Transverse colon (tissue), 4 donors: ENCODE results near the gene LYRM9. TPM values are rescaled to one million over a fixed set of nuclear protein-coding genes. Genes with fewer than 3 reads are reported as not detected.
"Not testable (repeated sequence)": the region's sequence is repeated elsewhere in the genome, so short reads cannot be mapped to it uniquely, and the experiment has no call there.

ENCODE experiments used
- DNase-seq: peaks from one replicate; pipeline ENCODE4 v3.0.0-alpha.2; 2019
- H3K27ac ChIP-seq, 4 donors: fragments of 200-600 bp; sonication (generic); 2 replicates each; pipeline ENCODE4 v1.5.1; 2016 to 2018; ENCODE audit warnings: inconsistent platforms in 4 of 4
- H3K27me3 ChIP-seq: fragments of 200-600 bp; sonication (generic); 2 replicates; pipeline ENCODE4 v1.5.1; 2017; ENCODE audit warnings: inconsistent platforms
- H3K36me3 ChIP-seq, 4 donors: fragments of 200-600 bp; sonication (generic); 2 replicates each; pipeline ENCODE4 v1.5.1; 2017 to 2019; ENCODE audit warnings: inconsistent platforms in 4 of 4
- H3K4me1 ChIP-seq, 4 donors: fragments of 200-600 bp; sonication (generic); 2 replicates each; pipeline ENCODE4 v1.5.1; 2017 to 2020; ENCODE audit warnings: inconsistent platforms in 4 of 4
- H3K4me3 ChIP-seq, 4 donors: fragments of 200-600 bp; sonication (generic); 1 replicate in 1 of 4; 2 replicates in 3 of 4; pipeline versions ENCODE4 v1.5.1 to v1.6.1; 2017 to 2019; ENCODE audit warnings: inconsistent platforms in 4 of 4
- H3K9me3 ChIP-seq, 2 donors: fragments of 200-600 bp; sonication (generic); 2 replicates each; pipeline ENCODE4 v1.5.1; 2017 to 2019; ENCODE audit warnings: inconsistent platforms in 2 of 2
- CTCF ChIP-seq, 5 experiments: fragments of 200-600 bp in 3 of 5; fragments of 450-650 bp in 2 of 5; sonication (generic) in 3 of 5; IDR thresholded peaks; 1 replicate in 2 of 5; 2 replicates in 3 of 5; pipeline ENCODE4 v1.5.1; 2016 to 2017; ENCODE audit warnings: antibody characterized with exemption in 5 of 5, inconsistent platforms in 3 of 5, mild to moderate bottlenecking in 2 of 5, moderate library complexity in 1 of 5
- EP300 ChIP-seq: sonication (generic); formaldehyde crosslinking; IDR thresholded peaks from one replicate; pipeline ENCODE4 v1.6.1; 2017; ENCODE audit warnings: antibody characterized with exemption, low read depth
- POLR2A ChIP-seq: fragments of 450-650 bp; IDR thresholded peaks from one replicate; pipeline ENCODE4 v1.6.1; 2016; ENCODE audit warnings: antibody characterized with exemption, mild to moderate bottlenecking, moderate library complexity
- POLR2AphosphoS5 ChIP-seq, 3 donors: sonication (generic); formaldehyde crosslinking; IDR thresholded peaks; one replicate each; pipeline ENCODE4 v1.6.1; 2016; ENCODE audit warnings: antibody characterized with exemption in 3 of 3
- WGBS, 2 donors: methylation state at CpG; one replicate each; pipeline ENCODE4 v1.1.5; 2018; ENCODE audit warnings: low coverage in 1 of 2; 5-methylcytosine and 5-hydroxymethylcytosine counted together
- in situ Hi-C, 4 donors: fragments of 200-750 bp; cut with MboI; loops; one replicate each; pipeline versions ENCODE4 v1.15.0 to v1.15.1; 2017; ENCODE audit warnings: low sequenced_read_pairs in 3 of 4, low pct_ligation_motif_present in 1 of 4, low pct_unique_long_range_greater_than_20kb in 1 of 4
- intact Hi-C: fragments of 100-400 bp; cut with DNase I; formaldehyde crosslinking; loops from one replicate; pipeline ENCODE4 v1.15.1; 2023; ENCODE audit warnings: low total_unique reads
- total RNA-seq, 4 donors: library from RNA; depleted of rRNA; stranded (reverse); fragments of >200 nt; gene quantifications; one replicate each; pipeline ENCODE4 v1.1.0, GENCODE V29; 2016

LYRM9 gene
- total RNA-seq, 4 donors from 2014 or later, result 2.6 to 33.0 (median 12.1) TPM

GRCh38 chr17:27853091-27853490 lies 40.1 kb downstream of the LYRM9 start:
- Histone ChIP-seq H3K36me3 (no peaks in the 10 kb centered on the region), H3K4me1 (peaks cover 0 to 8% (median 6%) of the 10 kb centered on the region in 4 donors), H3K9me3 (no peaks in the 10 kb centered on the region), H3K4me3 (no peak overlapping the region), H3K27ac (no peak overlapping the region), H3K27me3 (no peaks in the 10 kb centered on the region)
- intact Hi-C loops (no loop called here), in situ Hi-C loops (no loop called here)
- no peak for TF ChIP-seq POLR2AphosphoS5 (IDR thresholded peaks at IDR 0.05)
- peak in 1 of 5 experiments; percentile 16 for TF ChIP-seq CTCF (IDR thresholded peaks at IDR 0.05)
- WGBS, 2 donors, result 48 to 57% methylated on average over 3 of the region's 3 CpGs
- DNase-seq, result no peak

GRCh38 chr17:27849474-27850185 lies 43.5 kb downstream of the LYRM9 start:
- no peaks in the 10 kb centered on the region for H3K9me3 ChIP-seq
- DNase-seq, result no peak
- TF ChIP-seq CTCF (IDR thresholded peaks at IDR 0.05) (no peak), POLR2AphosphoS5 (IDR thresholded peaks at IDR 0.05) (no peak), POLR2A (no peak), EP300 (no peak)
- intact Hi-C loops (no loop called here), in situ Hi-C loops (no loop called here)
- no peak overlapping the region for H3K4me3 ChIP-seq
- 78 to 81% methylated on average over 3 to 9 of the region's 9 CpGs for WGBS, 2 donors
- H3K36me3 ChIP-seq, result no peaks in the 10 kb centered on the region
- no peaks in the 10 kb centered on the region for H3K27me3 ChIP-seq
- no peak overlapping the region for H3K27ac ChIP-seq
- H3K4me1 ChIP-seq, result peaks cover 0 to 20% (median 9%) of the 10 kb centered on the region in 4 donors

- WGBS, 2 donors, result 80% methylated on average over 3 of the region's 3 CpGs
- no peak for DNase-seq
- Histone ChIP-seq H3K4me3 (no peak overlapping the region), H3K27ac (no peak overlapping the region), H3K4me1 (peaks cover 0 to 20% (median 9%) of the 10 kb centered on the region in 4 donors), H3K9me3 (no peaks in the 10 kb centered on the region), H3K36me3 (no peaks in the 10 kb centered on the region), H3K27me3 (no peaks in the 10 kb centered on the region)
- in situ Hi-C loops, result no loop called here
- no peak for TF ChIP-seq CTCF (IDR thresholded peaks at IDR 0.05)
- no peak for TF ChIP-seq POLR2A
- TF ChIP-seq EP300, result no peak
- no peak for TF ChIP-seq POLR2AphosphoS5 (IDR thresholded peaks at IDR 0.05)
- intact Hi-C loops, result no loop called here
Observed at GRCh38 chr17:27848931-27849330, 44.2 kb downstream of the LYRM9 start.

DNA sequence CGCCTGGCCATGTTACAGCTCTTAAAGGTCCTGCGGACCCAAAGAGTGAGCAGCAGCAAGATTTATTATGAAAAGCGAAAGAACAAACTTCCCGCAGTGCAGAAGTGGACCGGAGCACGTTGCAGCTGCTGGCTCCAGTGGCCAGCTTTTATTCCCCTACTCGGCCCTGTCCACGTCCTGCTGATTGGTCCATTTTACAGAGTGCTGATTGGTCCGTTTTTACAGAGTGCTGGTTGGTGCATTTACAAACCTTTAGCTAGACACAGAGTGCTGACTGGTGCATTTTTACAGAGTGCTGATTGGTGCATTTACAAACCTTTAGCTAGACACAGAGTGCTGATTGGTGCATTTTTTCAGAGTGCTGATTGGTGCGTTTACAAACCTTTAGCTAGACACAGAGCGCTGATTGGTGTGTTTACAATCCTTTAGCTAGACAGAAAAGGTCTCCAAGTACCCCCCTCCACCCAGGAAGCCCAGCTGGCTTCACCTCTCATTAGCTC lies 46.3 kb downstream of the LYRM9 start:
- H3K4me1 ChIP-seq, result peaks cover 0 to 13% (median 3%) of the 10 kb centered on the region in 4 donors
- H3K9me3 ChIP-seq, in situ Hi-C loops, DNase-seq, intact Hi-C loops, H3K36me3 ChIP-seq, H3K27ac ChIP-seq, H3K27me3 ChIP-seq: not testable (repeated sequence)
- peak overlapping the region in 1 of 4 donors; percentile 0 for H3K4me3 ChIP-seq
- WGBS, 2 donors, result 86 to 89% methylated on average over 8 to 11 of the region's 11 CpGs
